ENCODE results near the gene POLR1A.

The POLR1A gene

GRCh38 chr2:86036669-86037138 is 69.0 kb downstream of the POLR1A start:
- DNase-seq: no peak

- DNase-seq: peak; percentile 72 to 83
Observed at GRCh38 chr2:86035883-86036668, 69.6 kb downstream of the POLR1A start.

GRCh38 chr2:86035376-86035882 is 70.3 kb downstream of the POLR1A start:
- peak in 1 of 2 donors; percentile 24 for DNase-seq

GRCh38 chr2:86033751-86034692 is 71.7 kb downstream of the POLR1A start:
- no peak for DNase-seq

GRCh38 chr2:86032861-86033595 is 72.7 kb downstream of the POLR1A start:
- no peak for DNase-seq

GRCh38 chr2:86031606-86032005 is 74.1 kb downstream of the POLR1A start:
- DNase-seq: no peak

GRCh38 chr2:86031151-86031550 is 74.5 kb downstream of the POLR1A start:
- DNase-seq: no peak

- no peak for DNase-seq
Observed at GRCh38 chr2:86029873-86030272, 75.8 kb downstream of the POLR1A start.

- no peak for DNase-seq
Observed at GRCh38 chr2:86028766-86029381, 76.8 kb downstream of the POLR1A start.

GRCh38 chr2:86027922-86028765 is 77.5 kb downstream of the POLR1A start:
- DNase-seq: no peak

GRCh38 chr2:86027196-86027921 is 78.3 kb downstream of the POLR1A start:
- DNase-seq: no peak

- no peak for DNase-seq
Observed at GRCh38 chr2:86026744-86027065, 79.0 kb downstream of the POLR1A start.

- DNase-seq: no peak
Observed at GRCh38 chr2:86025976-86026743, 79.5 kb downstream of the POLR1A start.

- no peak for DNase-seq
Observed at GRCh38 chr2:86025229-86025820, 80.4 kb downstream of the POLR1A start.

GRCh38 chr2:86023366-86023712 is 82.3 kb downstream of the POLR1A start:
- no peak for DNase-seq

GRCh38 chr2:86022661-86023365 is 82.9 kb downstream of the POLR1A start:
- no peak for DNase-seq

GRCh38 chr2:86021396-86022378 is 84.0 kb downstream of the POLR1A start:
- DNase-seq: no peak

- DNase-seq: no peak
Observed at GRCh38 chr2:86020984-86021383, 84.7 kb downstream of the POLR1A start.

Data from CD4-positive, alpha-beta T cell treated with Interleukin-1 beta for 1 hour (primary cell).